ENCODE results near the gene ATP2B3.

ATP2B3 gene

DNA sequence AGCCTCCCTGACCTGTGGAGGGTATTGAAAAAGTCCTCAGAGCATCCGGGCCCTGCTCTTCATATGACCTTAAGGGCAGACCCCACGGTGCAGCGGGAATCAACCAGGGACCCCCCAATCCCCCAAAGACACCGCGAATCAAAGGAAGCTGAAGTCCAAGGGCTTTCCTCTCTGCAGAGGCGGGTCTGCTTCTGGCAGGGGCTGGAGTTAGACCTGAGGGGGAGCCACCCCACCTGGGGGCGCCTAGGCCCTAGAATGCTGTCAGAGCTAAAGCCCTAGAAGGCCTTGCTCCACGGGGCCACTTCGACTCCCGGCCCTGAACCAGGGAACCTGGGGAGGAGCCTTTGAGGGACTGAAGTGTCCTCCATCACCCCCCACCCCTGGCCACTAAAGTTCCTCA lies 44.3 kb upstream of the ATP2B3 start:
- no peak for TF ChIP-seq CREB1 (IDR thresholded peaks at IDR 0.05; ENCODE audit: low read depth)
- no peak for TF ChIP-seq EGR1 (IDR thresholded peaks at IDR 0.05)
- no peak for TF ChIP-seq CEBPB (IDR thresholded peaks at IDR 0.05)
- no peak for TF ChIP-seq REST (IDR thresholded peaks at IDR 0.05; ENCODE audit: low read depth)
- TF ChIP-seq, protein P1, sequence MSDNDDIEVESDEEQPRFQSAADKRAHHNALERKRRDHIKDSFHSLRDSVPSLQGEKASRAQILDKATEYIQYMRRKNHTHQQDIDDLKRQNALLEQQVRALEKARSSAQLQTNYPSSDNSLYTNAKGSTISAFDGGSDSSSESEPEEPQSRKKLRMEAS (IDR thresholded peaks at IDR 0.05): no peak
- no peak for TF ChIP-seq ZBTB7A (IDR thresholded peaks at IDR 0.05; ENCODE audit: low read depth)
- TF ChIP-seq FOXM1 (IDR thresholded peaks at IDR 0.05; ENCODE audit: borderline replicate concordance, low read depth): no peak
- no peak for TF ChIP-seq TEAD4 (IDR thresholded peaks at IDR 0.05)
- TF ChIP-seq EP300 (IDR thresholded peaks at IDR 0.05; ENCODE audit: borderline replicate concordance): no peak
- no peak for TF ChIP-seq YY1 (IDR thresholded peaks at IDR 0.05; ENCODE audit: low read depth)
- no peak for TF ChIP-seq RAD21 (IDR thresholded peaks at IDR 0.05; ENCODE audit: low read depth)
- no peak for TF ChIP-seq TCF12 (IDR thresholded peaks at IDR 0.05; ENCODE audit: low read depth)
- no peak for TF ChIP-seq TAF1 (IDR thresholded peaks at IDR 0.05; ENCODE audit: low read depth)
- TF ChIP-seq NFIC (IDR thresholded peaks at IDR 0.05): no peak
- TF ChIP-seq, protein P2, sequence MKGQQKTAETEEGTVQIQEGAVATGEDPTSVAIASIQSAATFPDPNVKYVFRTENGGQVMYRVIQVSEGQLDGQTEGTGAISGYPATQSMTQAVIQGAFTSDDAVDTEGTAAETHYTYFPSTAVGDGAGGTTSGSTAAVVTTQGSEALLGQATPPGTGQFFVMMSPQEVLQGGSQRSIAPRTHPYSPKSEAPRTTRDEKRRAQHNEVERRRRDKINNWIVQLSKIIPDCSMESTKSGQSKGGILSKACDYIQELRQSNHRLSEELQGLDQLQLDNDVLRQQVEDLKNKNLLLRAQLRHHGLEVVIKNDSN (IDR thresholded peaks at IDR 0.05): no peak

GRCh38 chrX:153474266-153474665 lies 43.2 kb upstream of the ATP2B3 start:
- TF ChIP-seq CREB1 (IDR thresholded peaks at IDR 0.05; ENCODE audit: low read depth) (no peak), REST (IDR thresholded peaks at IDR 0.05; ENCODE audit: low read depth) (no peak), NFIC (IDR thresholded peaks at IDR 0.05) (no peak), ZBTB7A (IDR thresholded peaks at IDR 0.05; ENCODE audit: low read depth) (no peak), RAD21 (IDR thresholded peaks at IDR 0.05; ENCODE audit: low read depth) (no peak)
- TF ChIP-seq, protein P2 (IDR thresholded peaks at IDR 0.05): no peak
- TF ChIP-seq, protein P1 (IDR thresholded peaks at IDR 0.05): no peak

GRCh38 chrX:153474718-153475117 lies 42.7 kb upstream of the ATP2B3 start:
- no peak for TF ChIP-seq CEBPB (IDR thresholded peaks at IDR 0.05)
- TF ChIP-seq, protein P1 (IDR thresholded peaks at IDR 0.05): peak; percentile 65; the same call in 1 of the 2 replicates

GRCh38 chrX:153475271-153475670 lies 42.2 kb upstream of the ATP2B3 start:
- TF ChIP-seq TEAD4 (IDR thresholded peaks at IDR 0.05) (no peak), ZBTB7A (IDR thresholded peaks at IDR 0.05; ENCODE audit: low read depth) (no peak), RAD21 (IDR thresholded peaks at IDR 0.05; ENCODE audit: low read depth) (no peak), TCF12 (IDR thresholded peaks at IDR 0.05; ENCODE audit: low read depth) (no peak)

- TF ChIP-seq TAF1 (IDR thresholded peaks at IDR 0.05; ENCODE audit: low read depth): no peak
- no peak for TF ChIP-seq EP300 (IDR thresholded peaks at IDR 0.05; ENCODE audit: borderline replicate concordance)
- TF ChIP-seq, protein P2 (IDR thresholded peaks at IDR 0.05): no peak
- TF ChIP-seq CREB1 (IDR thresholded peaks at IDR 0.05; ENCODE audit: low read depth): no peak
- TF ChIP-seq, protein P1 (IDR thresholded peaks at IDR 0.05): no peak
- no peak for TF ChIP-seq RAD21 (IDR thresholded peaks at IDR 0.05; ENCODE audit: low read depth)
- no peak for TF ChIP-seq YY1 (IDR thresholded peaks at IDR 0.05; ENCODE audit: low read depth)
- no peak for TF ChIP-seq EGR1 (IDR thresholded peaks at IDR 0.05)
These were observed 41.6 kb upstream of the ATP2B3 start for GRCh38 chrX:153475751-153476281.

Data from Ishikawa (cell line).